T-helper 22 cell (primary cell): ENCODE data around the gene COL8A1.

Experiments
- DNase-seq: peaks from one replicate; pipeline ENCODE4 v3.0.0-alpha.2; 2020; ENCODE audit warnings: low read depth

Gene COL8A1

GRCh38 chr3:99845999-99846398 lies 207.6 kb downstream of the COL8A1 start:
- DNase-seq, result no peak

- DNase-seq, result no peak
Measured at GRCh38 chr3:99846477-99847160, 208.2 kb downstream of the COL8A1 start.

GRCh38 chr3:99848433-99848832 lies 210.0 kb downstream of the COL8A1 start:
- DNase-seq, result no peak
